Panc1 (cell line): ENCODE data around the gene ENAH. TPM values are rescaled to one million over a fixed set of nuclear protein-coding genes. Genes with fewer than 3 reads are reported as not detected.
"Not testable (repeated sequence)": the region's sequence is repeated elsewhere in the genome, so short reads cannot be mapped to it uniquely, and the experiment has no call there.

Source experiments
- ATAC-seq: fragments of 200-7000 bp; cut with Tn5 transposase; 2 replicates; pipeline ENCODE4 v1.9.1; 2020; ENCODE audit warnings: mild to moderate bottlenecking, moderate library complexity
- BruUV-seq: library from RNA; stranded (reverse); fragments of 400-500 nt; replicated peaks from 2 replicates; lab custom pipeline; 2021; lab: Mats Ljungman, UMichigan
- CTCF ChIA-PET: fragments of 300-600 bp; sonication (Branson Sonifier 250); formaldehyde crosslinking; loops from one replicate; lab custom pipeline; 2022; ENCODE audit warnings: antibody characterized with exemption; lab: Charles Lee
- POLR2A ChIA-PET: fragments of 300-600 bp; sonication (Branson Sonifier 250); formaldehyde crosslinking; loops from one replicate; lab custom pipeline; 2022; ENCODE audit warnings: antibody characterized with exemption; lab: Charles Lee
- DNase-seq: peaks from one replicate; pipeline ENCODE4 v3.0.0-alpha.2; 2010; ENCODE audit warnings: low read depth, low spot score
- H3K27ac ChIP-seq: 2 replicates; pipeline ENCODE4 v1.5.1; 2011; ENCODE audit warnings: mild to moderate bottlenecking, low read length, inconsistent platforms
- H3K27me3 ChIP-seq: fragments of 200-500 bp; sonication (Bioruptor generic); 2 replicates; pipeline ENCODE4 v1.6.0; 2014; ENCODE audit warnings: low read length, inconsistent platforms; ENCODE audit not compliant: control insufficient read depth, insufficient read depth
- H3K36me3 ChIP-seq: fragments of 200-500 bp; sonication (Bioruptor generic); 2 replicates; pipeline ENCODE4 v1.5.1; 2014; ENCODE audit warnings: inconsistent platforms, mild to moderate bottlenecking, low read length, moderate library complexity; ENCODE audit not compliant: control insufficient read depth, insufficient read depth
- H3K4me1 ChIP-seq: 2 replicates; pipeline ENCODE4 v1.5.1; 2011; ENCODE audit warnings: inconsistent platforms, mild to moderate bottlenecking, low read length, moderate library complexity; ENCODE audit not compliant: control insufficient read depth, insufficient read depth
- H3K4me3 ChIP-seq, 2 experiments: 2 replicates each; pipeline ENCODE4 v1.5.1; 2011 to 2012; ENCODE audit warnings: low read depth in 2 of 2, low read length in 2 of 2, mild to moderate bottlenecking in 2 of 2, inconsistent platforms in 1 of 2, moderate library complexity in 1 of 2
- H3K9me3 ChIP-seq: fragments of 200-500 bp; sonication (Bioruptor generic); 2 replicates; pipeline ENCODE4 v1.5.1; 2014; ENCODE audit warnings: low read depth, mild to moderate bottlenecking, inconsistent platforms, low read length, moderate library complexity; ENCODE audit not compliant: control insufficient read depth, insufficient read depth
- POLR2AphosphoS5 ChIP-seq: IDR thresholded peaks from 2 replicates; pipeline ENCODE4 v1.6.1; 2012; ENCODE audit warnings: mild to moderate bottlenecking, low read depth, low read length, moderate library complexity
- SIN3A ChIP-seq: IDR thresholded peaks from 2 replicates; pipeline ENCODE4 v1.6.1; 2012; ENCODE audit warnings: low read depth, mild to moderate bottlenecking, low read length, moderate library complexity, borderline replicate concordance; ENCODE audit not compliant: insufficient read depth
- TCF7L2 ChIP-seq: IDR thresholded peaks from 2 replicates; pipeline ENCODE4 v1.6.1; 2011; ENCODE audit warnings: mild to moderate bottlenecking, low read depth, low read length, inconsistent platforms
- in situ Hi-C: cut with HindIII; loops from 2 replicates; pipeline ENCODE4 v1.10.0; 2016; ENCODE audit warnings: low sequenced_read_pairs, low pct_unique_long_range_greater_than_20kb
- intact Hi-C: fragments of 100-400 bp; cut with micrococcal nuclease; formaldehyde crosslinking; loops from one replicate; pipeline ENCODE4 v1.10.0; 2022; ENCODE audit not compliant: unreplicated experiment
- total RNA-seq: library from RNA; stranded (reverse); gene quantifications from one replicate; pipeline ENCODE4 v1.2.1, GENCODE V29; 2021; ENCODE audit not compliant: unreplicated experiment
- TF ChIP-seq, protein P1 (sequence below): fragments of 450-650 bp; IDR thresholded peaks from 2 replicates; pipeline ENCODE4 v1.5.1; 2017; ENCODE audit warnings: mild to moderate bottlenecking
- TF ChIP-seq, protein P2 (sequence below), 2 experiments: IDR thresholded peaks; 2 replicates each; pipeline ENCODE4 v1.6.1; 2011 to 2012; ENCODE audit warnings: low read depth in 2 of 2, control low read depth in 1 of 2, low read length in 1 of 2, mild to moderate bottlenecking in 1 of 2, moderate library complexity in 1 of 2; ENCODE audit not compliant: insufficient read depth in 1 of 2

The ENAH gene
- total RNA-seq, 1 experiment from 2014 or later = 133 TPM

- CTCF ChIA-PET = no interaction called here
- DNase-seq (no peak), ATAC-seq (no peak)
- Histone ChIP-seq H3K4me1 (peaks cover 9% of the 10 kb centered on the region; the same call in 1 of the 2 replicates), H3K27me3 (no peaks in the 10 kb centered on the region), H3K27ac (no peak overlapping the region), H3K9me3 (no peaks in the 10 kb centered on the region), H3K4me3 (no peak overlapping the region), H3K36me3 (peaks cover 7% of the 10 kb centered on the region; the same call in 1 of the 2 replicates)
- in situ Hi-C loops = no loop called here
- no TSS peak for BruUV-seq
- intact Hi-C loops = no loop called here
- TF ChIP-seq, protein P1, sequence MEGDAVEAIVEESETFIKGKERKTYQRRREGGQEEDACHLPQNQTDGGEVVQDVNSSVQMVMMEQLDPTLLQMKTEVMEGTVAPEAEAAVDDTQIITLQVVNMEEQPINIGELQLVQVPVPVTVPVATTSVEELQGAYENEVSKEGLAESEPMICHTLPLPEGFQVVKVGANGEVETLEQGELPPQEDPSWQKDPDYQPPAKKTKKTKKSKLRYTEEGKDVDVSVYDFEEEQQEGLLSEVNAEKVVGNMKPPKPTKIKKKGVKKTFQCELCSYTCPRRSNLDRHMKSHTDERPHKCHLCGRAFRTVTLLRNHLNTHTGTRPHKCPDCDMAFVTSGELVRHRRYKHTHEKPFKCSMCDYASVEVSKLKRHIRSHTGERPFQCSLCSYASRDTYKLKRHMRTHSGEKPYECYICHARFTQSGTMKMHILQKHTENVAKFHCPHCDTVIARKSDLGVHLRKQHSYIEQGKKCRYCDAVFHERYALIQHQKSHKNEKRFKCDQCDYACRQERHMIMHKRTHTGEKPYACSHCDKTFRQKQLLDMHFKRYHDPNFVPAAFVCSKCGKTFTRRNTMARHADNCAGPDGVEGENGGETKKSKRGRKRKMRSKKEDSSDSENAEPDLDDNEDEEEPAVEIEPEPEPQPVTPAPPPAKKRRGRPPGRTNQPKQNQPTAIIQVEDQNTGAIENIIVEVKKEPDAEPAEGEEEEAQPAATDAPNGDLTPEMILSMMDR = no peak
- POLR2A ChIA-PET = no interaction called here
Measured at GRCh38 chr1:225514671-225515081, 138.2 kb downstream of the ENAH start.

DNA sequence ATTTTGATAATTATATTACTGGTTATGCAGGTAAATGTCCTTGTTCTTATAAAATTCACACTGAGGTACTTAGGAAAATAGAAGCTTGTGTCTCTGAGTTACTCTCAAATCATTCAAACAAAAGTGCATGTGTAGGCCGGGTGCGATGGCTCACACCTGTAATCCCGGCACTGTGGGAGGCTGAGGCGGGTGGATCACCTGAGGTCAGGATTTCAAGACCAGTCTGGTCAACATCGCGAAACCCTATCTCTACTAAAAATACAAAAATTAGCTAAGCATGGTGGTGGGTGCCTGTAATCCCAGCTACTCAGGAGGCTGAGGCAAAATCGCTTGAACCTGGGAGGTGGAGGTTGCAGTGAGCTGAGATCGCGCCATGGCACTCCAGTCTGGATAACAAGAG lies 139.3 kb downstream of the ENAH start:
- H3K4me3 ChIP-seq, H3K9me3 ChIP-seq, H3K27me3 ChIP-seq, ATAC-seq, BruUV-seq, CTCF ChIA-PET, intact Hi-C loops, POLR2A ChIA-PET, H3K36me3 ChIP-seq, in situ Hi-C loops, H3K27ac ChIP-seq, DNase-seq: not testable (repeated sequence)
- peaks cover 17% of the 10 kb centered on the region; the same call in 1 of the 2 replicates for H3K4me1 ChIP-seq

GRCh38 chr1:225511828-225512381 lies 141.0 kb downstream of the ENAH start:
- Histone ChIP-seq H3K27me3 (no peaks in the 10 kb centered on the region), H3K4me3 (no peak overlapping the region), H3K36me3 (peaks cover 12% of the 10 kb centered on the region; the same call in 1 of the 2 replicates), H3K9me3 (no peaks in the 10 kb centered on the region), H3K4me1 (peaks cover 20% of the 10 kb centered on the region; the same call in 1 of the 2 replicates), H3K27ac (no peak overlapping the region)
- no peak for ATAC-seq
- no peak for TF ChIP-seq POLR2AphosphoS5
- no peak for TF ChIP-seq TCF7L2
- TF ChIP-seq, protein P2, sequence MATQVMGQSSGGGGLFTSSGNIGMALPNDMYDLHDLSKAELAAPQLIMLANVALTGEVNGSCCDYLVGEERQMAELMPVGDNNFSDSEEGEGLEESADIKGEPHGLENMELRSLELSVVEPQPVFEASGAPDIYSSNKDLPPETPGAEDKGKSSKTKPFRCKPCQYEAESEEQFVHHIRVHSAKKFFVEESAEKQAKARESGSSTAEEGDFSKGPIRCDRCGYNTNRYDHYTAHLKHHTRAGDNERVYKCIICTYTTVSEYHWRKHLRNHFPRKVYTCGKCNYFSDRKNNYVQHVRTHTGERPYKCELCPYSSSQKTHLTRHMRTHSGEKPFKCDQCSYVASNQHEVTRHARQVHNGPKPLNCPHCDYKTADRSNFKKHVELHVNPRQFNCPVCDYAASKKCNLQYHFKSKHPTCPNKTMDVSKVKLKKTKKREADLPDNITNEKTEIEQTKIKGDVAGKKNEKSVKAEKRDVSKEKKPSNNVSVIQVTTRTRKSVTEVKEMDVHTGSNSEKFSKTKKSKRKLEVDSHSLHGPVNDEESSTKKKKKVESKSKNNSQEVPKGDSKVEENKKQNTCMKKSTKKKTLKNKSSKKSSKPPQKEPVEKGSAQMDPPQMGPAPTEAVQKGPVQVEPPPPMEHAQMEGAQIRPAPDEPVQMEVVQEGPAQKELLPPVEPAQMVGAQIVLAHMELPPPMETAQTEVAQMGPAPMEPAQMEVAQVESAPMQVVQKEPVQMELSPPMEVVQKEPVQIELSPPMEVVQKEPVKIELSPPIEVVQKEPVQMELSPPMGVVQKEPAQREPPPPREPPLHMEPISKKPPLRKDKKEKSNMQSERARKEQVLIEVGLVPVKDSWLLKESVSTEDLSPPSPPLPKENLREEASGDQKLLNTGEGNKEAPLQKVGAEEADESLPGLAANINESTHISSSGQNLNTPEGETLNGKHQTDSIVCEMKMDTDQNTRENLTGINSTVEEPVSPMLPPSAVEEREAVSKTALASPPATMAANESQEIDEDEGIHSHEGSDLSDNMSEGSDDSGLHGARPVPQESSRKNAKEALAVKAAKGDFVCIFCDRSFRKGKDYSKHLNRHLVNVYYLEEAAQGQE (IDR thresholded peaks at IDR 0.05; ENCODE audit: insufficient read depth in 1 of 2, low read depth in 2 of 2, low read length in 1 of 2) = no peak
- TF ChIP-seq, protein P1 = no peak
- TF ChIP-seq SIN3A = no peak
- BruUV-seq = no TSS peak
- no peak for DNase-seq
- CTCF ChIA-PET = no interaction called here
- intact Hi-C loops = no loop called here
- POLR2A ChIA-PET = interaction anchor here (0.5 kb wide), 1 partner anchor 299 kb away, joined by 8 read pairs; no protein-coding TSS in a partner anchor
- in situ Hi-C loops = no loop called here

DNA sequence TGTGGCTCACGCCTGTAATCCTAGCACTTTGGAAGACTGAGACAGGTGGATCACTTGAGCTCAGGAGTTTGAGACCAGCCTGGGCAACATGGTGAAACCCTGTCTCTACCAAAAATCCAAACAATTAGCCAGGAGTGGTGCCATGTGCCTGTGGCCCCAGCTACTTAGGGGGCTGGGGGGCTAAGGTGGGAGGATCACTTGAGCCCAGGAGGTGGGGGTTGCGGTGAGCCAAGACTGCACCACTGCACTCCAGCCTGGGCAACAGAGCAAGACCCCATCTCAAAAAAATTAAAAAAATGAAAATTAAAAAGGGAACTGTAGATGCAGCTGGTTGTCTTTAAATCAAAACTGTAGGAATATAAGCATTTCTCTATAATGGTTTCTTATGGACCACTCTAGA lies 142.2 kb downstream of the ENAH start:
- not testable (repeated sequence) for H3K27ac ChIP-seq
- POLR2A ChIA-PET = interaction anchor here (0.7 kb wide), 2 partner anchors 14 to 142 kb away, joined by 7 to 13 read pairs; partner anchors contain the start of gene ENAH

More for the DNA sequence above, 142.2 kb downstream of the ENAH start:
- Histone ChIP-seq H3K36me3 (peaks cover 19% of the 10 kb centered on the region), H3K4me1 (peaks cover 20% of the 10 kb centered on the region; the same call in 1 of the 2 replicates)
- CTCF ChIA-PET = interaction anchor here (0.5 kb wide), 1 partner anchor 371 kb away, joined by 3 read pairs; no protein-coding TSS in a partner anchor
- H3K27me3 ChIP-seq, BruUV-seq, in situ Hi-C loops, ATAC-seq, intact Hi-C loops, H3K4me3 ChIP-seq, DNase-seq, H3K9me3 ChIP-seq: not testable (repeated sequence)
